SK-N-SH (cell line): Measurements from ENCODE around the gene SGSH. TPM values are rescaled to one million over a fixed set of nuclear protein-coding genes. Genes with fewer than 3 reads are reported as not detected.
A peak's percentile ranks its signal among the peaks of the same experiment; 100 is the strongest.

Source experiments
- CTCF ChIA-PET: fragments of 300-600, 350-600 bp; formaldehyde crosslinking; extraction: SDS; loops from one replicate; lab custom pipeline; 2021; lab: Yijun Ruan, JAX
- POLR2A ChIA-PET: fragments of 350-600 bp; sonication (Branson Sonifier 250); formaldehyde crosslinking; extraction: SDS; loops from one replicate; lab custom pipeline; 2020; ENCODE audit warnings: antibody characterized with exemption, inconsistent platforms; lab: Yijun Ruan, JAX
- DNase-seq: peaks from one replicate; pipeline ENCODE4 v3.0.0; 2012
- H2AFZ ChIP-seq: fragments of 200-600 bp; sonication (generic); 2 replicates; pipeline ENCODE4 v1.8.1; 2016; ENCODE audit warnings: antibody characterized with exemption, mild to moderate bottlenecking, low read depth
- H3F3A ChIP-seq: fragments of 200-600 bp; sonication (generic); replicated peaks from 2 replicates; pipeline ENCODE3; 2016; ENCODE audit warnings: antibody characterized with exemption, mild to moderate bottlenecking; ENCODE audit not compliant: insufficient read depth
- H3K27ac ChIP-seq, 2 experiments: fragments of 200-500 bp in 1 of 2; fragments of 200-600 bp in 1 of 2; sonication (Bioruptor generic) in 1 of 2; sonication (generic), shearing (Covaris generic) in 1 of 2; 2 replicates each; pipeline versions ENCODE4 v1.5.1 to v1.6.1; 2014 to 2016; ENCODE audit warnings: low read depth in 2 of 2, inconsistent platforms in 1 of 2, low read length in 1 of 2, mild to moderate bottlenecking in 1 of 2, mixed read lengths in 1 of 2
- H3K27me3 ChIP-seq: fragments of 200-600 bp; sonication (generic), shearing (Covaris generic); 2 replicates; pipeline ENCODE4 v1.6.1; 2016; ENCODE audit warnings: mixed run types; ENCODE audit not compliant: insufficient read depth
- H3K36me3 ChIP-seq, 2 experiments: fragments of 200-500 bp in 1 of 2; fragments of 200-600 bp in 1 of 2; sonication (Bioruptor generic) in 1 of 2; sonication (generic) in 1 of 2; replicated peaks in 1 of 2; 2 replicates each; pipeline versions ENCODE3 to v1.5.1; 2014 to 2016; ENCODE audit warnings: low read length in 1 of 2, mild to moderate bottlenecking in 1 of 2; ENCODE audit not compliant: insufficient read depth in 2 of 2, control insufficient read depth in 1 of 2
- H3K4me1 ChIP-seq, 2 experiments: fragments of 200-500 bp in 1 of 2; fragments of 200-600 bp in 1 of 2; sonication (Bioruptor generic) in 1 of 2; sonication (generic), shearing (Covaris generic) in 1 of 2; 2 replicates each; pipeline versions ENCODE4 v1.5.1 to v1.6.1; 2014 to 2016; ENCODE audit warnings: low read depth in 1 of 2, low read length in 1 of 2, mixed run types in 1 of 2; ENCODE audit not compliant: insufficient read depth in 2 of 2, control insufficient read depth in 1 of 2
- H3K4me2 ChIP-seq: fragments of 200-600 bp; sonication (generic), shearing (Covaris generic); 2 replicates; pipeline ENCODE4 v1.6.1; 2017; ENCODE audit warnings: mixed run types
- H3K4me3 ChIP-seq, 2 experiments: fragments of 200-500 bp in 1 of 2; fragments of 200-600 bp in 1 of 2; sonication (Bioruptor generic) in 1 of 2; sonication (generic), shearing (Covaris generic) in 1 of 2; 2 replicates each; pipeline versions ENCODE4 v1.5.1 to v1.8.1; 2014 to 2016; ENCODE audit warnings: low read depth in 2 of 2, inconsistent platforms in 1 of 2, low read length in 1 of 2, mild to moderate bottlenecking in 1 of 2, mixed read lengths in 1 of 2, moderate library complexity in 1 of 2
- H3K79me2 ChIP-seq: fragments of 200-600 bp; sonication (generic); 2 replicates; pipeline ENCODE4 v1.8.1; 2017; ENCODE audit warnings: mild to moderate bottlenecking; ENCODE audit not compliant: insufficient read depth
- H3K9ac ChIP-seq: fragments of 200-600 bp; sonication (generic); 2 replicates; pipeline ENCODE4 v1.6.1; 2017; ENCODE audit warnings: mixed run types
- H3K9me2 ChIP-seq: fragments of 200-600 bp; sonication (generic); 2 replicates; pipeline ENCODE4 v1.6.1; 2017; ENCODE audit warnings: mixed run types
- H3K9me3 ChIP-seq: fragments of 200-600 bp; sonication (generic); 2 replicates; pipeline ENCODE4 v1.6.1; 2017; ENCODE audit warnings: mixed run types, mild to moderate bottlenecking, moderate library complexity
- H4K20me1 ChIP-seq: fragments of 200-600 bp; sonication (generic); 2 replicates; pipeline ENCODE4 v1.6.1; 2017; ENCODE audit warnings: mild to moderate bottlenecking, mixed run types; ENCODE audit not compliant: insufficient read depth
- CTCF ChIP-seq: fragments of 200-600 bp; sonication (generic); IDR thresholded peaks from 2 replicates; pipeline ENCODE4 v1.6.1; 2017; ENCODE audit warnings: antibody characterized with exemption, mild to moderate bottlenecking, moderate library complexity
- EZH2phosphoT487 ChIP-seq: fragments of 200-600 bp; sonication (generic); IDR thresholded peaks from 2 replicates; pipeline ENCODE4 v1.6.1; 2017; ENCODE audit warnings: low read depth, mixed run types, mild to moderate bottlenecking, antibody characterized with exemption, moderate library complexity, borderline replicate concordance
- FOXM1 ChIP-seq: IDR thresholded peaks from 2 replicates; pipeline ENCODE4 v1.4.0; 2012; ENCODE audit warnings: low read depth, mild to moderate bottlenecking
- NFIC ChIP-seq: IDR thresholded peaks from 2 replicates; pipeline ENCODE4 v1.4.0; 2012; ENCODE audit warnings: borderline replicate concordance
- PBX3 ChIP-seq: IDR thresholded peaks from 2 replicates; pipeline ENCODE4; 2012
- POLR2AphosphoS5 ChIP-seq: IDR thresholded peaks from 2 replicates; pipeline ENCODE4 v1.6.1; 2012; ENCODE audit warnings: low read depth, low read length
- SIN3A ChIP-seq: IDR thresholded peaks from 2 replicates; pipeline ENCODE4 v1.6.1; 2012; ENCODE audit warnings: low read depth, mild to moderate bottlenecking, low read length, moderate library complexity, borderline replicate concordance
- SMC3 ChIP-seq: IDR thresholded peaks from 2 replicates; pipeline ENCODE4 v1.6.1; 2012; ENCODE audit warnings: low read depth, low read length, improper control_type of control experiment
- TCF12 ChIP-seq: IDR thresholded peaks from 2 replicates; pipeline ENCODE4 v1.4.0; 2012
- TEAD4 ChIP-seq: IDR thresholded peaks from 2 replicates; pipeline ENCODE4 v1.4.0; 2012; ENCODE audit warnings: mild to moderate bottlenecking, borderline replicate concordance; ENCODE audit not compliant: insufficient read depth
- YY1 ChIP-seq: IDR thresholded peaks from 2 replicates; pipeline ENCODE4 v1.4.0; 2012; ENCODE audit warnings: low read depth, mild to moderate bottlenecking
- WGBS: methylation state at CpG from one replicate; pipeline ENCODE4 v1.1.6; 2017; ENCODE audit warnings: low lambda C conversion rate; 5-methylcytosine and 5-hydroxymethylcytosine counted together
- polyA plus RNA-seq, 3 experiments: library from polyadenylated mRNA; depleted of rRNA; stranded (reverse); fragments of >200 nt; gene quantifications; 2 replicates each; pipeline ENCODE4 v1.2.3, GENCODE V29; 2012

SGSH gene
- polyA plus RNA-seq, 1 of the 3 experiments (the other 2 are of a cell fraction) = 161 TPM

GRCh38 chr17:80248001-80248893 lies 28.1 kb upstream of the SGSH start:
- Histone ChIP-seq H3K36me3 (peaks cover 5 to 12% of the 10 kb centered on the region in 2 experiments), H3K4me3 (no peak overlapping the region), H3K79me2 (no peaks in the 10 kb centered on the region), H3K9me3 (no peaks in the 10 kb centered on the region), H3K4me2 (no peak overlapping the region), H3K9ac (no peak overlapping the region), H3F3A (peaks cover 3% of the 10 kb centered on the region), H4K20me1 (no peaks in the 10 kb centered on the region), H3K9me2 (no peaks in the 10 kb centered on the region), H3K4me1 (no peaks in the 10 kb centered on the region), H3K27me3 (no peaks in the 10 kb centered on the region), H2AFZ (no peak overlapping the region), H3K27ac (no peak overlapping the region)
- no peak for TF ChIP-seq TEAD4
- TF ChIP-seq SIN3A = no peak
- TF ChIP-seq PBX3 = no peak
- TF ChIP-seq SMC3 = no peak
- peak; percentile 34 for DNase-seq
- ChIA-PET POLR2A (no interaction called here), CTCF (interaction anchor here (1.5 kb wide), 1 partner anchor 166 kb away, joined by 4 read pairs; no protein-coding TSS in a partner anchor)
- 96% methylated on average over 7 of the region's 23 CpGs for WGBS

- no peaks in the 10 kb centered on the region for H3K27me3 ChIP-seq
- H2AFZ ChIP-seq = no peak overlapping the region
- no peak overlapping the region for H3K4me2 ChIP-seq
- H3K36me3 ChIP-seq = peaks cover 5 to 12% of the 10 kb centered on the region in 2 experiments
- no peaks in the 10 kb centered on the region for H3K4me1 ChIP-seq
- peaks cover 3% of the 10 kb centered on the region for H3F3A ChIP-seq
- no peaks in the 10 kb centered on the region for H4K20me1 ChIP-seq
- no peak overlapping the region for H3K4me3 ChIP-seq
- DNase-seq = peak; percentile 20
- H3K9me3 ChIP-seq = no peaks in the 10 kb centered on the region
- WGBS = 97% methylated on average over 17 of the region's 17 CpGs
- CTCF ChIA-PET = interaction anchor here (1.5 kb wide), 1 partner anchor 165 kb away, joined by 4 read pairs; no protein-coding TSS in a partner anchor
- H3K9me2 ChIP-seq = no peaks in the 10 kb centered on the region
- H3K9ac ChIP-seq = no peak overlapping the region
- TF ChIP-seq FOXM1 = no peak
- TF ChIP-seq CTCF = no peak
- TF ChIP-seq YY1 = no peak
- no peak for TF ChIP-seq NFIC
- TF ChIP-seq EZH2phosphoT487 = no peak
- no peak for TF ChIP-seq TCF12
- TF ChIP-seq POLR2AphosphoS5 = no peak
- TF ChIP-seq TEAD4 = no peak
- no peak overlapping the region for H3K27ac ChIP-seq
- no peaks in the 10 kb centered on the region for H3K79me2 ChIP-seq
- POLR2A ChIA-PET = no interaction called here
These were observed 27.4 kb upstream of the SGSH start for GRCh38 chr17:80247561-80247960.
